Sigmoid colon (tissue), 4 donors: Measurements from ENCODE around the gene FAR1.

Experiments
- EP300 ChIP-seq, 4 donors: sonication (generic); formaldehyde crosslinking; IDR thresholded peaks; one replicate each; pipeline ENCODE4 v1.6.1; 2017; ENCODE audit warnings: antibody characterized with exemption in 4 of 4
- POLR2A ChIP-seq, 2 donors: fragments of 450-650 bp; IDR thresholded peaks; one replicate each; pipeline ENCODE4 v1.6.1; 2016; ENCODE audit warnings: antibody characterized with exemption in 2 of 2, mild to moderate bottlenecking in 2 of 2, moderate library complexity in 2 of 2
- POLR2AphosphoS5 ChIP-seq, 4 donors: sonication (generic); formaldehyde crosslinking; IDR thresholded peaks; one replicate each; pipeline ENCODE4 v1.6.1; 2017; ENCODE audit warnings: antibody characterized with exemption in 4 of 4
- TF ChIP-seq, protein P1 (sequence below), 4 experiments: fragments of 450-650 bp in 3 of 4; fragments of 200-600 bp in 1 of 4; IDR thresholded peaks; one replicate each; pipeline ENCODE4 v1.5.1; 2016 to 2019; ENCODE audit warnings: antibody characterized with exemption in 4 of 4, mild to moderate bottlenecking in 3 of 4, moderate library complexity in 2 of 4

DNA sequence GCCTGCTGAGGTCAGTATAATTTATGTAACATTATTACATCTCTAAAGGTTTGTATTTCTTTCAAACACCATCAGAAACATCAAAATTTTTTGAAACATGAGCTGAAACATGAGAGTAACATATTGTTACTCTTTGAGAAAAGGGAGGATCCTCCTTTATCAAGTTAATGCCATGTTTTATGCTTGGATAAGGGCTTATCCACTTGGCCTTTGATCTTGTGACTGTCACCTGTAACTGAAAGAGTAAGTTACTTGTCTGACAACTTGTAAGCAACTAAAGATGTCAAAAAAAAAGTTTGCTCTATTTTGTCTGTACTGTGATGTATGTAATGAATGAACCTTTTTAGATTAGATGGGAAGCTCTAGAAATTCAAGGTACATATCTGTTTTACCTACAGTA, 59.6 kb downstream of the FAR1 start:
- TF ChIP-seq, protein P1, sequence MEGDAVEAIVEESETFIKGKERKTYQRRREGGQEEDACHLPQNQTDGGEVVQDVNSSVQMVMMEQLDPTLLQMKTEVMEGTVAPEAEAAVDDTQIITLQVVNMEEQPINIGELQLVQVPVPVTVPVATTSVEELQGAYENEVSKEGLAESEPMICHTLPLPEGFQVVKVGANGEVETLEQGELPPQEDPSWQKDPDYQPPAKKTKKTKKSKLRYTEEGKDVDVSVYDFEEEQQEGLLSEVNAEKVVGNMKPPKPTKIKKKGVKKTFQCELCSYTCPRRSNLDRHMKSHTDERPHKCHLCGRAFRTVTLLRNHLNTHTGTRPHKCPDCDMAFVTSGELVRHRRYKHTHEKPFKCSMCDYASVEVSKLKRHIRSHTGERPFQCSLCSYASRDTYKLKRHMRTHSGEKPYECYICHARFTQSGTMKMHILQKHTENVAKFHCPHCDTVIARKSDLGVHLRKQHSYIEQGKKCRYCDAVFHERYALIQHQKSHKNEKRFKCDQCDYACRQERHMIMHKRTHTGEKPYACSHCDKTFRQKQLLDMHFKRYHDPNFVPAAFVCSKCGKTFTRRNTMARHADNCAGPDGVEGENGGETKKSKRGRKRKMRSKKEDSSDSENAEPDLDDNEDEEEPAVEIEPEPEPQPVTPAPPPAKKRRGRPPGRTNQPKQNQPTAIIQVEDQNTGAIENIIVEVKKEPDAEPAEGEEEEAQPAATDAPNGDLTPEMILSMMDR (IDR thresholded peaks at IDR 0.05): no peak
- TF ChIP-seq POLR2AphosphoS5 (IDR thresholded peaks at IDR 0.05) (no peak), EP300 (IDR thresholded peaks at IDR 0.05) (no peak), POLR2A (IDR thresholded peaks at IDR 0.05) (no peak)
